ENCODE measurements around the gene NFIX. TPM values are rescaled to one million over a fixed set of nuclear protein-coding genes. Genes with fewer than 3 reads are reported as not detected.

The NFIX gene
- total and polyA plus RNA-seq, 2 of the 13 experiments (the other 11 are each of a cell fraction or from before 2014, with no cell fraction given) = 3.4 to 5.4 TPM

DNA sequence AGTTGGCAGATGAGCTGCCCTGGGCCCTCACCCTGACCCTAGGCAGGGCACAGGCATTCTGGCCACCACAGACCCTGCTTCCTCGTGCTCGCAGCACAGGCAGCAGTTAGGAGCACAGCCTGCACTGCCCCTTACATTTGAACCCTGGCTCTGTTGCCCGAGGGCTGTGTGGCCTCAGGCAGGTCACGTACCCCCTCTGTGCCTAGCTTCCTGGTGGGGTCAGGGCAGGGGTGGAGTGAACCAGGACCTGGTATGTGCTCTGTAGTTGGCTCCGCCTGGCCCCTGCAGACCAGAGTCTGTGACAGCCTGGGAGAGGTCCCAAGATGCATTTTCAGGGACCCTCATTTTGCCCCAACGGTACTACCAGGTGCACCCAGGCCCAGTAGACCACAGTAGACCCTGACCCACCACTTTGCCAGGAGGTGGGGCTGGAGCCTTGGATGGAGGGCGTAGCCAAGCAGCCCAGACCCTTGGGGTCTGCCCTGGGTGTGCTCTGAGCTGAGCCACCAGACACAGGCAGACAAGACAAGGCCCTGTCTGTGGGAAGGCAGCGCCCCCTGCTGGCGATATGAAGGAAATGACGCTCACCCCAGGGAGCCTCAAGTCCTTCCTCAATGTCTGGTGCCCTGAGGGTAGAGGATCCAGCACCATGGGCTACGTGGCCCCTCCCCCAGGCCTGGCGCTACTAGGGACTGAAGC lies 98.3 kb downstream of the NFIX start (continued):
- TF ChIP-seq ZNF567 (CRISPR knock-in tag; IDR thresholded peaks at IDR 0.05; ENCODE audit: borderline replicate concordance) (no peak), ELF3 (CRISPR knock-in tag; IDR thresholded peaks at IDR 0.05) (peak; percentile 42; the same call in 1 of the 2 replicates), ZNF121 (CRISPR knock-in tag; IDR thresholded peaks at IDR 0.05) (no peak), ZGPAT (CRISPR knock-in tag; IDR thresholded peaks at IDR 0.05) (0 out of 2 replicates have a peak, but pooled peaks have one; percentile 25), ZNF329 (CRISPR knock-in tag; IDR thresholded peaks at IDR 0.05; ENCODE audit: low read depth) (no peak), TAF15 (IDR thresholded peaks at IDR 0.05; ENCODE audit: low read depth, low read length, poor library complexity, severe bottlenecking) (no peak), THAP8 (CRISPR knock-in tag; IDR thresholded peaks at IDR 0.05; ENCODE audit: borderline replicate concordance) (no peak), MIER3 (CRISPR knock-in tag; IDR thresholded peaks at IDR 0.05; ENCODE audit: borderline replicate concordance) (0 out of 2 replicates have a peak, but pooled peaks have one; percentile 35), HMGXB4 (CRISPR knock-in tag; IDR thresholded peaks at IDR 0.05; ENCODE audit: borderline replicate concordance in 1 of 2, low read depth in 1 of 2) (0 out of 4 replicates have a peak, but pooled peaks of 1 of the 2 experiments have one; percentile 20), ZNF234 (CRISPR knock-in tag; conservative IDR thresholded peaks at IDR 0.05) (no peak), CREM (IDR thresholded peaks at IDR 0.05) (0 out of 2 replicates have a peak, but pooled peaks have one; percentile 24), CREM (CRISPR knock-in tag; IDR thresholded peaks at IDR 0.05) (no peak), HOXA3 (CRISPR knock-in tag; IDR thresholded peaks at IDR 0.05) (peak; percentile 24; the same call in 1 of the 2 replicates), DRAP1 (CRISPR knock-in tag; IDR thresholded peaks at IDR 0.05) (peak; percentile 31; the same call in 1 of the 2 replicates), ZNF569 (CRISPR knock-in tag; IDR thresholded peaks at IDR 0.05; ENCODE audit: borderline replicate concordance) (no peak), ZNF768 (CRISPR knock-in tag; IDR thresholded peaks at IDR 0.05) (peak; percentile 97), EHMT2 (IDR thresholded peaks at IDR 0.05; ENCODE audit: borderline replicate concordance, low read depth, low read length) (no peak), TGIF2 (CRISPR knock-in tag; IDR thresholded peaks at IDR 0.05) (0 out of 2 replicates have a peak, but pooled peaks have one; percentile 18), ZNF7 (CRISPR knock-in tag; IDR thresholded peaks at IDR 0.05) (no peak)
- TF ChIP-seq, protein P1, sequence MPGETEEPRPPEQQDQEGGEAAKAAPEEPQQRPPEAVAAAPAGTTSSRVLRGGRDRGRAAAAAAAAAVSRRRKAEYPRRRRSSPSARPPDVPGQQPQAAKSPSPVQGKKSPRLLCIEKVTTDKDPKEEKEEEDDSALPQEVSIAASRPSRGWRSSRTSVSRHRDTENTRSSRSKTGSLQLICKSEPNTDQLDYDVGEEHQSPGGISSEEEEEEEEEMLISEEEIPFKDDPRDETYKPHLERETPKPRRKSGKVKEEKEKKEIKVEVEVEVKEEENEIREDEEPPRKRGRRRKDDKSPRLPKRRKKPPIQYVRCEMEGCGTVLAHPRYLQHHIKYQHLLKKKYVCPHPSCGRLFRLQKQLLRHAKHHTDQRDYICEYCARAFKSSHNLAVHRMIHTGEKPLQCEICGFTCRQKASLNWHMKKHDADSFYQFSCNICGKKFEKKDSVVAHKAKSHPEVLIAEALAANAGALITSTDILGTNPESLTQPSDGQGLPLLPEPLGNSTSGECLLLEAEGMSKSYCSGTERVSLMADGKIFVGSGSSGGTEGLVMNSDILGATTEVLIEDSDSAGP (CRISPR knock-in tag; IDR thresholded peaks at IDR 0.05; ENCODE audit: borderline replicate concordance) = peak; percentile 73; the same call in 1 of the 2 replicates
- TF ChIP-seq, protein P2, sequence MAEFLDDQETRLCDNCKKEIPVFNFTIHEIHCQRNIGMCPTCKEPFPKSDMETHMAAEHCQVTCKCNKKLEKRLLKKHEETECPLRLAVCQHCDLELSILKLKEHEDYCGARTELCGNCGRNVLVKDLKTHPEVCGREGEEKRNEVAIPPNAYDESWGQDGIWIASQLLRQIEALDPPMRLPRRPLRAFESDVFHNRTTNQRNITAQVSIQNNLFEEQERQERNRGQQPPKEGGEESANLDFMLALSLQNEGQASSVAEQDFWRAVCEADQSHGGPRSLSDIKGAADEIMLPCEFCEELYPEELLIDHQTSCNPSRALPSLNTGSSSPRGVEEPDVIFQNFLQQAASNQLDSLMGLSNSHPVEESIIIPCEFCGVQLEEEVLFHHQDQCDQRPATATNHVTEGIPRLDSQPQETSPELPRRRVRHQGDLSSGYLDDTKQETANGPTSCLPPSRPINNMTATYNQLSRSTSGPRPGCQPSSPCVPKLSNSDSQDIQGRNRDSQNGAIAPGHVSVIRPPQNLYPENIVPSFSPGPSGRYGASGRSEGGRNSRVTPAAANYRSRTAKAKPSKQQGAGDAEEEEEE (CRISPR knock-in tag; IDR thresholded peaks at IDR 0.05; ENCODE audit: borderline replicate concordance) = no peak
